Upper lobe of right lung (tissue), 1 donor: ENCODE data around the gene ZNF383. TPM values are rescaled to one million over a fixed set of nuclear protein-coding genes. Genes with fewer than 3 reads are reported as not detected.

Experiments
- total RNA-seq: library from RNA; stranded (reverse); fragmentation: NEBNext Ultra II Directional; extraction: Animal tissue kit (Norgen Biotek cat#: 25700); gene quantifications from one replicate; pipeline ENCODE4 v1.2.1, GENCODE V29; 2021
- donor health status: DM: no; HTN: yes; CAD: no; lungs with severe emphysema.

The ZNF383 gene
- total RNA-seq, 1 donor from 2014 or later = 11.7 TPM

Other genes with a start within 250 kb of the ZNF383 start
- 8.7 TPM for gene ZNF420, start 139.8 kb upstream of the ZNF383 start, total RNA-seq
- 12.7 TPM for gene ZNF585A, start 45.5 kb upstream of the ZNF383 start, total RNA-seq
- 15.8 TPM for gene ZNF585B, start 7.7 kb upstream of the ZNF383 start, total RNA-seq
- 6.3 TPM for gene ZNF527, start 152.9 kb downstream of the ZNF383 start, total RNA-seq
- 5.2 TPM for gene ZNF569, start 249.2 kb downstream of the ZNF383 start, total RNA-seq